Measurements from ENCODE around the gene PXK. TPM values are rescaled to one million over a fixed set of nuclear protein-coding genes. Genes with fewer than 3 reads are reported as not detected.
"Not testable (repeated sequence)": the region's sequence is repeated elsewhere in the genome, so short reads cannot be mapped to it uniquely, and the experiment has no call there.

Gene PXK
- total RNA-seq, 1 experiment from 2014 or later = 15.2 TPM

- no peak for DNase-seq (ENCODE audit: low spot score)
Measured at GRCh38 chr3:58323529-58324390, 8.9 kb upstream of the PXK start.

GRCh38 chr3:58324391-58325390, 8.0 kb upstream of the PXK start:
- DNase-seq (ENCODE audit: low spot score) = no peak

DNA sequence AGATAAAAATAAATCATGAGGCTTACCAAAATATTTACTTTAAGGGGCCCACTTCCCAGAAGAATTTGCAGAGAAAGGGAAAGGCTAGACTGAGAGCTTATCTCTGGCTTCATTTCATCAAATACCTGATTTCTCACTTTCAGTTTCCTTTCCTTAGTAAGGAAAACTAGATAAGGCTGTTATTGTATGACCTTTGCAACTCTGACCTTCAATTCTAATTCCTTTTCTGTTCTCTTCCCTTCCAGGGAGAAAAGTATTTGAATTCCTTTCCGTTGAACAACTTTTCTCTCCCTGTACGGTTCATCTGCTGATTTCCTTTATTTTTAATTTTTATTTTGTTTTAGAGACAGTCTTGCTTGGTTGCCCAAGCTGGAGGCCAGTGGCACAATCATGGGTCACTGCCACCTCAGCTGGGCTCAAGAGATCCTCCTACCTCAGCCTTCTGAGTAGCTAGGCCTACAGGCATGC, 7.1 kb upstream of the PXK start:
- DNase-seq (ENCODE audit: low spot score) = no peak

DNA sequence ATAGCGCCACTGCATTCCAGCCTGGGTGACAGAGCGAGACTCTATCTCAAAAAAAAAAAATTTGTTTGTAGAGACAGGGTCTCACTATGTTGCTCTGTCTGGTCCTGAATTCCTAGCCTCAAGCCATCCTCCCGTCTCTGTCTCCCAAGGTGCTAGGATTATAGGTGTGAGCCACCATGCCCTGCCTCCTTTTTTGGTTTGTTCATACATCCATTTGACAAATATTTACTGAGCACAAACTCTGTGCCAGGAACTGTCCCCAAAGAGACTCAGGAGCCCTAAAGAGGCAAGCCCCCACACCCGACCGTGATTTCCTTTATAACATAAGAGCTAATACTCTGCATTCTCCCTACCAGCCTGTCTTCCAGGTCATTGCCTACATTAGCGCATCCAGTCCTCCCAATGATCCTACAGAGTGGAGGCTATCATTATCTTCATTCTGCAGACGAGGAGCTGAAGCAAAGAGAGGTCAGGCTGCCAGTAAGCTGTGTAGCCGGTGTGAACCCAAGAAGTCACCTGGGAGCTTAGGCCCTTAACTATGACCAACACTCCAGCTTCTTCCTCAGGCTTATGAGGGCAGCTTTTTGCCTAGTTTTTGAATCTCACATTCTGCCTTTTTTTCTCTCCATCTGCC, 6.3 kb upstream of the PXK start:
- DNase-seq (ENCODE audit: low spot score) = no peak

DNA sequence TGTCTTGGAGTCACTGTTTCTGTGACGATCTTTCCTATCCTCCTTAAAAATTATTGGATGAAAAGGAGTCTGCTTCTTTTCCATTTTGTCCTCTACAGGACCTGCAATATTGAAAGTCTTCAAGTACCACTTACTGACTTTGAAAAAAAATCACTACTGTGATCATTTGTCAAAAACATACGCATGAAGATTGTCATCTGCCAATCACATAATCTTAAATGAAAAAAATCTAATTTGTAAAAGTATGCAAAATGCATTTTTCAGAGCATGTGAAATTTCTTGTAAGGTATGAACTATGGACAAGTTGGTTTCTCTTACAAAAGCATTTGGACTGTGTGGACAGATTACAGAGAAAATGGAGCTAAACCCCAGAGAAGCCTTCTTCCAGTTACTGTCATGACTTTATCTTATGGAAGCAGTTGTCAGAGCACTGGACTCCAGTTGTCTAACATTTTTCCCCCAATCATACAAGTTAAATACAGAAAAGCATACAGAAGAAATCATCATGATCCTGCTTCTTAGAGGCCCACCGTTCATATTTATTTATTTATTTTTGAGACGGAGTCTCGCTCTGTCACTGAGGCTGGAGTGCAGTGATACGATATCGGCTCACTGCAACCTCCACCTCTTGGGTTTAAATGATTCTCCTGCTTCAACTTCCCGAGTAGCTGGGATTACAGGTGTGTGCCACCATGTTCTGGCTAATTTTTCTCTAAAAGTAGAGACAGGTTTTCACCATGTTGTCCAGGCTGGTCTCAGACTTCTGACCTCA, 3.4 kb upstream of the PXK start:
- no peak for DNase-seq (ENCODE audit: low spot score)

DNA sequence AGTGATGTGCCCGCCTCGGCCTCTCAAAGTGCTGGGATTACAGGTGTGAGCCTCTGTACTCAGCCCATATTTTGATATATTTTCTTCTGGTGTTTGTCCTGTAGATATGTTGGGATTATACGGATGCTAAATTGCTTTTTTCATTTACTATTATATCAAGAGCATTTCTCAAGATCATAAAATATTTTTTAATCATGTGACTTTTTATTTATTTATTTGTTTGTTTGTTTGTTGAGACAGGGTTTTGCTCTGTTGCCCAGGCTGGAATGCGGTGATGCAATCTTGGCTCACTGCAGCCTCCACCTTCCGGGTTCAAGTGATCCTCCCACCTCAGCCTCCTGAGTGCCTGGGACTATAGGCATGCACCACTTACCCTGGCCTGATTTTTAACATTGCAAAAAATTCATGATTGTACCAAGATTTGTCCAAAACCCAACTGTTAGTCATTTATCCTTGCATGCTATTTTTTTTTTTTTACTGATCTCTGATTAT, 2.7 kb upstream of the PXK start:
- no peak for DNase-seq (ENCODE audit: low spot score)

DNA sequence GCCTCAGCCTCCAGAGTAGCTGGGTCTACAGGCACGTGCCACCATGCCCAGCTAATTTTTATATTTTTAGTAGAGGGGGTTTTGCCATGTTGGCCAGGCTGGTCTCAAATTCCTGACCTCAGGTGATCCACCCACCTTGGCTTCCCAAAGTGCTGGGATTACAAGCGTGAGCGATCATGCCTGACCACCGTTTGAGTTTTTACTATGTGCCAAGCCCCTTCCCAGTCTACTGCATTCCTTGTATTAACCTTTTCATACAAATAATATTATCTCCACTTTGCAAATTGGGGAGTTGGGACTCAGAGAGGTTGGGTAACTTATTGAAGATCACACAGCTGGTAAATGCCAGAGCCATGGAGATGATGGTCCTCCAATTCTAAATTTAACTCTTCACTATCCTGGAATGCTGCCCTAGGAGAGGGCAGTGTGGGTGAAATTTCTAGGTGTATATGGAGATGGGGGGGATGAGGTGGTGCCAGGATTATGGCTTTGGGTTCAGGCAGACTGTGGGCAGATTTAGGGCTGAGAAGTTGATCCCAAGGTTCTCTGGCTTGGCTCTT, 1.0 kb upstream of the PXK start:
- no peak for DNase-seq (ENCODE audit: low spot score)

- DNase-seq (ENCODE audit: low spot score) = peak; percentile 13
Measured at GRCh38 chr3:58333206-58334012, 717 bp downstream of the PXK start.

GRCh38 chr3:58334013-58334321, 1.3 kb downstream of the PXK start:
- no peak for DNase-seq (ENCODE audit: low spot score)

DNA sequence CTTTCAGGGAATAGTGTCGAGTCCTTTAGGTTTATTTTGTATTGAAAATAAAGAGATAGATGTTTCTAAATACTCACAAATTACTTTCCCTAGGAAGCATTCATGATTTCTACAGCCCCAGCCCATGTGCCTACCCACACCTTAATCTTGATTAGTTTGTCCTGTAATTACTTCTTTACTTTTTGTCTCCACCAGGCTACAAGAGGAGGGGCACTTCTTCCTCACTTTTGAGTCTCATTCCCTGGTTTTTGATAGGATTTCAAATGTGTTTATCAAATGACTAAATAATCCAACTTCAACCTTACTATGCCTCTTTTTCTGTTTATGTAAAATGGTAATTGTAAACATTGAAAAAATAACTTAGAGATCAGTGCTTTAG, 1.8 kb downstream of the PXK start:
- DNase-seq (ENCODE audit: low spot score) = no peak

GRCh38 chr3:58335652-58335947, 2.9 kb downstream of the PXK start:
- DNase-seq (ENCODE audit: low spot score) = no peak

GRCh38 chr3:58336135-58336882, 3.6 kb downstream of the PXK start:
- DNase-seq (ENCODE audit: low spot score) = peak; percentile 80

- DNase-seq (ENCODE audit: low spot score) = no peak
Measured at GRCh38 chr3:58337190-58337589, 4.5 kb downstream of the PXK start.

DNA sequence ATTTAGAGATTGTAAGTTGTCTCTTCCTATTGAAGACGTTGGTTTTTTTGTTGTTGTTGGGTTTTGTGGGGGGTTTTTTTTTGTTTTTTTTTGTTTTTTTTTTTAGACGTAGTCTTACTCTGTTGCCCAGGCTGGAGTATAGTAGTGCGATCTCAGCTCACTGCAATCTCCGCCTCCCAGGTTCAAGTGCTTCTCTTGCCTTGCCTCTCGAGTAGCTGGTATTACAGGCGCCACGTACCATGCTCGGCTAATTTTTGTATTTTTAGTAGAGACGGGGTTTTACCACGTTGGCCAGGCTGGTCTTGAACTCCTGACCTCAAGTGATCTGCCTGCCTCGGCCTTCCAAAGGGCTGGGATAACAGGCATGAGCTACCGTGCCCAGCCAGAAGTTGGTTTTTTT, 6.5 kb downstream of the PXK start:
- DNase-seq (ENCODE audit: low spot score) = not testable (repeated sequence)

DNA sequence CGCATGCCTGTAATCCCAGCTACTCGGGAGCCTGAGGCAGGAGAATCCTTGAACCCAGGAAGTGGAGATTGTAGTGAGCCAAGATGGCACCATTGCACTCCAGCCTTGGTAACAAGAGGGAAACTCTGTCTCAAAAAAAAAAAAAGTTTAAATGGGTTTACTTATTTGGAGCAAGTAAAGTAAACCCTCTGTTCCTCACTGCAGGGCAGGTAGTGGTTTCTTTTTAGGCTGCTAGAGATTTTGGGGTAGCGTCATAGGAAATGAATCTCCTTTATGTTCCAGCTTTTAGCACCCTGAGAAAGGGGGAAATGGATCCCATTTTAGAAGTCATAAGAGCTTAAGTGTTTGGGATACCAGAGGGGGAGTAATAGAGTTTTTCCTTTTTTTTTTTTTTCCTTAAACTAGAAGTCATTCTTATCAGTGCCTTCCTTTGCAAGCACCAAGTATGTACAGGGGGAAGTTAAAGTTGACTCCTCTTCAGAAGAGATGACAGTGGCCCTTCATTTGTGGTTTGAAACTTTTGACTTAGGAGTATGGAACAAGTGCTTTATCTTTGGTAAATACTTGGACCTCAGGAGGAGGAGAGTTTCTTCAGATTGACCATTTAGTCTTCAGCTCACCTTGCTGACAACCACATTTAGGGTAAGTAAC, 8.0 kb downstream of the PXK start:
- DNase-seq (ENCODE audit: low spot score) = no peak

DNA sequence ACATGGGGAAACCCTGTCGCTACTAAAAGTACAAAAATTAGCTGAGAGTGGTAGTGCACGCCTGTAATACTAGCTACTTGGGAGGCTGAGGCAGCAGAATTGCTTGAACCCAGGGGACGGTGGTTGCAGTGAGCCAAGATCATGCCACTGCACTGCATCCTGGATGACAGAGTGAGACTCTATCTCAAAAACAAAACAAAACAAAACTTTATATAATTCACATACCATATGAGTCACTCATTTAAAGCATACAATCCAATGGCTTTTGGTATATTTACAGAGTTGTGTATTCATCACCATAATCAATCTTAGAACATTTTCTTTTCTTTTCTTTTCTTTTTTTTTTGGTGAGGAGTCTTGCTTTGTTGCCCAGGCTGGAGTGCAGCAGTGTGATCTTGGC, 8.7 kb downstream of the PXK start:
- no peak for DNase-seq (ENCODE audit: low spot score)

DNA sequence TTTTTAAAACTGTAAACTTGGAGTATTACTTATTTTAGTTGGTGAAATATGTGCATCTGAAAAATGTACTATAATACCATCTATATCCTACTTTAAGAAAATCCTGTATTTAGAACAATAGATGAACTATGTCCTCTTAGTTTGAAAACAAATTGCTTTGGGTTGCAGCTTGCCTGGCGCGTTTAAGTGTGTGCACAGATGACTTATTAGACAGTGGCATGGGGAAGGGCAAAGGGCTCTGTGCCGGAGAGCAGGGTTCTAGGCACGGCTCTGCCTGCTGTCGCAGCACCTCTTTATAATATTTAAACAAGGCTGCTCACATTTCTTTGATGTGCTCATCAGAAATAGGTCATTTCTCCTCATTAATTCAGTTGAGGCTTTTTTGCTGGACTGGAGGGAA, 10.0 kb downstream of the PXK start:
- no peak for DNase-seq (ENCODE audit: low spot score)

DNA sequence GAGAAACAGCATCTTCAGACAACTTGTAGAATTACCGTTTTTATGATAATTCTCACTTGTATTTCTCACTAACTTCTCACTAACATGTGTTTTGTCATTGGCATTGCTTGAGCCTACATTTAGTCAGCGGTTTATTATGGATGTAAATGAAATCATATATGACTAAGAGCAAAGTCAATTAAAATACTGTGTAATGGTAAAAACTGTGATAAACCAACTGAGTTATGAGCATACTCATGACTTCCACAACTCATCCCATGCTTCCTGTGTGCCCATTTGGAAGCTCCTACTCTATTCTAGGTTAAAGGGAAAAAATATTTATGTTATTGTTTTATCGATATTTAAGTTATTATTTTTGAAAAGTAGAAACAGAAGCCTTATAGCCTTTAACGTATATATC, 12.8 kb downstream of the PXK start:
- DNase-seq (ENCODE audit: low spot score) = no peak

- DNase-seq (ENCODE audit: low spot score) = no peak
Measured at GRCh38 chr3:58346368-58346767, 13.7 kb downstream of the PXK start.

All from A172 (cell line).